Heart left ventricle (tissue), 13 donors: ENCODE results near the gene DSEL.

Source experiments
- POLR2A ChIP-seq, 2 donors: fragments of 450-650 bp; IDR thresholded peaks; one replicate each; pipeline ENCODE4 v1.6.1; 2017; ENCODE audit warnings: antibody characterized with exemption in 2 of 2, mild to moderate bottlenecking in 2 of 2, moderate library complexity in 2 of 2
- TF ChIP-seq, protein P1 (sequence below), 12 donors: fragments of 200-600 bp; sonication (generic) in 4 of 12; IDR thresholded peaks; one replicate each; pipeline versions ENCODE4 v1.5.0 to v1.8.0; 2018 to 2022; ENCODE audit warnings: antibody characterized with exemption in 12 of 12, mild to moderate bottlenecking in 5 of 12
- donor health status: ischemic (EF 13 %, LVEDD 7.1; RV severe dilation, severe dysfunction).
- donor health status: DM: no; HTN: yes; CAD: no.
- donor health status: DM: no; HTN: no; CAD: no.
- donor health status: ischemic (EF 25% LVEDD 6.9; RV normal size, moderate dysfunction).
- donor health status: ischemic (EF 25% LVEDD 5.7; RV mildly dilated, moderate dysfunction).
- donor health status: ischemic (EF 35%, LVEDD 5.7; RV mildly dilated, moderate dysfunction).
- donor health status: nonischemic (EF 11% LVEDD 7.7; RV severe dilation, severe dysfunction).
- donor health status: DM: yes; HTN: yes; CAD: no.
- donor health status: PGD.
- donor health status: ischemic (EF 29% LVEDD 5.4; RV normal size, mild dysfunction).
- donor health status: nonischemic (EF 23%, LVEDD 6.1; RV moderate dilation, normal function).

DNA sequence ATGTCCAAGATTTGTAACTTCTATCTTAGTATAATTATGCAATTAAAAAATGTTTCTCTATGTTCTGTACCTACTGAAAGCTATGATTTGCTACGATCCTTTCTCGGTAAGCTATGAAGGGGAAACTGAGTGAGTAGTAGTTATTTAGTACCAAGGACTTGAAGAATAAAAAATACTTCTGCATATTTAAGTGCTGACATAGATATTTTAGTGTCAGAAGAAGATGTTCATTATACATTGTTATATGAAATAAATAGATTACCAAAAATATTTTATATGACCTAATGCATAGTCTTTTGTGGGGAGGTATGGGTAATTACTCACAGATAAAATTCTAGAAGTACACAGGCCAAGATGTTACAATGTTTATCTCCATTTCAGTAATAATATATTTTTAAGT is 39.0 kb downstream of the DSEL start:
- TF ChIP-seq, protein P1, sequence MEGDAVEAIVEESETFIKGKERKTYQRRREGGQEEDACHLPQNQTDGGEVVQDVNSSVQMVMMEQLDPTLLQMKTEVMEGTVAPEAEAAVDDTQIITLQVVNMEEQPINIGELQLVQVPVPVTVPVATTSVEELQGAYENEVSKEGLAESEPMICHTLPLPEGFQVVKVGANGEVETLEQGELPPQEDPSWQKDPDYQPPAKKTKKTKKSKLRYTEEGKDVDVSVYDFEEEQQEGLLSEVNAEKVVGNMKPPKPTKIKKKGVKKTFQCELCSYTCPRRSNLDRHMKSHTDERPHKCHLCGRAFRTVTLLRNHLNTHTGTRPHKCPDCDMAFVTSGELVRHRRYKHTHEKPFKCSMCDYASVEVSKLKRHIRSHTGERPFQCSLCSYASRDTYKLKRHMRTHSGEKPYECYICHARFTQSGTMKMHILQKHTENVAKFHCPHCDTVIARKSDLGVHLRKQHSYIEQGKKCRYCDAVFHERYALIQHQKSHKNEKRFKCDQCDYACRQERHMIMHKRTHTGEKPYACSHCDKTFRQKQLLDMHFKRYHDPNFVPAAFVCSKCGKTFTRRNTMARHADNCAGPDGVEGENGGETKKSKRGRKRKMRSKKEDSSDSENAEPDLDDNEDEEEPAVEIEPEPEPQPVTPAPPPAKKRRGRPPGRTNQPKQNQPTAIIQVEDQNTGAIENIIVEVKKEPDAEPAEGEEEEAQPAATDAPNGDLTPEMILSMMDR (IDR thresholded peaks at IDR 0.05) = no peak
- no peak for TF ChIP-seq POLR2A (IDR thresholded peaks at IDR 0.05)
